HG03575 (cell line): ENCODE measurements around the gene TKFC.

Source experiments
- ATAC-seq: cut with Tn5 transposase; IDR thresholded peaks from one replicate; pipeline ENCODE4 v1.9.1; 2021; ENCODE audit not compliant: unreplicated experiment, insufficient number of reproducible peaks, low FRiP score; ENCODE audit errors: extremely low read depth

Gene TKFC

DNA sequence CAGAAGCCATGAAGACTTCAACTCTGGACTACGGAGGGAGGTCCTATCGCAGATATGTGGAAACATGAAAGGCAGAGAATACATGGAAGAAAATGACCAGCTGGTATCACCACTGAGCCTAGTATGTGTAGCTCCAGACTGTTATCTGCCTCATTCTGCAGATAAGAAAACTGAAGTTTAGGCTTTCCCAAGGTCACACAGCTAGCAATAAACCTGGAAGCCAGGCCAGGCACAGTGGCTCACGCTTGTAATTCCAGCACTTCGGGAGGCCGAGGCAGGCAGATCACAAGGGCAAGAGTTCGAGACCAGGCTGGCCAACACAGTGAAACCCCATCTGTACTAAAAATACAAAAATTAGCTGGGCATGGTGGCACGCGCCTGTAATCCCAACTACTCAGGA is 22.3 kb upstream of the TKFC start:
- ATAC-seq, result no peak

DNA sequence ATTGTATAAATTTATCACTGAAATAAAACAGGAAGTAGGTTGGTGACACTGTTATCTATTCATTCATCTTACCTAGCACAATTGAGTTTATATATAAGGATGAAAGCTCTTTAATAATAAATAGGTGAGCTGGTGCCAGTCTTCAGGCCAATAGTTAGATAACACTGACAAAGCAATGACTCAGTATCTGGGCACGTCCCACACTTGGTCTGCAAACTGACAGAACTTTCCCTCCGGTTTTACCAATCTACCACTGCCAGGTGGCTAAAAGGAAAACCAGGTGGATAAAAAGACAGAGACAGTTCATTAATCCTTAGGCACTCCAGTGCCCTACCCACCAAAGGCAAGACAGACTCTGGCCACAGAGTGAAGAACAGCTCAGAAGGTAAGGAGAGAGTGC is 17.8 kb upstream of the TKFC start:
- ATAC-seq, result no peak

DNA sequence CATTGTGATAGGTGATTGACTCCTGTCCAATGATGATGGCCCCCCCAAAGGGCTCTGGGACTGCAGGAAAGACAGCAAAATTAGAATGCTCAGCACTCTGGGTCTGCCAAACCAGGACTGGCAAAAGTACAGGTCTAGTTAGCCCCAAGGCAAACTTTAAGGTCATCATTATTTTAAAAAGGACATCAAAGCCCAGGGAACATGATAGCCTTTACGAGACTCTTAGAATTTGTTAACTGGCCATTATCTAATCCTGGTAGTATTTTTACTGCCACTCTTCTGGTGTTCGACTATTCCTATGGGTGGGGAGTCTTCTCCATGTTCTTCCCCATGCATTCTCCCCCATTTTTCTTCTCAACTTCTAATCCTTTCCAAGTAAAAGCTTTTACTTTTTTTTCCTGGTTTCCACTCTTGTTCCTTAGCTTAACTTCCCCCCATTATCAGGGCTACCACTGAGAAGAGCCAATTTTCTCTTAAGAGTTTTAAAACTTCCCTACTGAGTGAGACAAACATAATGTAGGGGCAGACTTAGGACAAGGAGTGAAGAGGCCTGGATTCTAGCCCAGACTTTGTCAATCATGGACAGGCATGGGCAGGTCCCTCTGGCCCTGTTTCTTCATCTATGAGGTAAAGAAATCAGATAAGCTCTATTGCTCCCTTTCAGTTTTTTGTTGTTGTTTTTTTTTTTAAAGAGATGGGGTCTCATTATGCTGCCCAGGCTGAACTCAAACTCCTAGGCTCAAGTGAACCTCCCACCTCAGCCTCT is 7.2 kb upstream of the TKFC start:
- no peak for ATAC-seq

DNA sequence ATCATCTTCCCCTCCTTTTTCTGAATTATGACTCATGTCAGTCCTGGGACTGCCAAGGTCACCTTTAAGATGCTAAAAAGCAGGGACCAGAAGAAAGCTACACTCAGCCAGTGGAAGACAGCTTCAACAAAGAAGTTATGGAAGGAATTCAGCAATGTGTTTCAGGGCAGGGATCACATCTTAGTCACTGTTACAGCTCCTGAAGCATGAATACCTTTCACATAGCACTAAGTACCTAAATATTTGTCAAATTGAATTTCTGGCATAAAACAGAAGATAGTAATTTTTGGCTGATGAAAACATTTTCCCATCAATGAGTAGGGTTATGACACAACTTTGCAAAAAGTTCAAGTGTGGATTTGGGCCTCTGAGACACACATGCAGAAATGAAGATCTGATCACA is 5.4 kb upstream of the TKFC start:
- ATAC-seq, result no peak

DNA sequence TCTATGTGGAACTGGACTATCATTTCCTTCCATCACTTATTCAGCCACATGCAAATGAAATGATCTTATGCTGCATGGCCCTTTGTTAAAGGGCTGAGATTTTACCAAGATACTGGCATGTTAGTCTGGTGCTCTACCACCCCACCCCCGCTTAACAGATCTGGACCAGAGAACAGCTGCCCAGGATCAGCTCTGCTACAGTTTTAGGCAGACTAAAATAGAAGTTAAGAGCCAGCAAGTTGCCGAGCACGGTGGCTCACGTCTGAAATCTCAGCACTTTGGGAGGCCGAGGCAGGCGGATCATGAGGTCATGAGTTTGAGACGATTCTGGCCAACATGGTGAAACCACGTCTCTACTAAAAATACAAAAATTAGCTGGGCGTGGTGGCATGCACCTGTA is 4.7 kb upstream of the TKFC start:
- no peak for ATAC-seq

DNA sequence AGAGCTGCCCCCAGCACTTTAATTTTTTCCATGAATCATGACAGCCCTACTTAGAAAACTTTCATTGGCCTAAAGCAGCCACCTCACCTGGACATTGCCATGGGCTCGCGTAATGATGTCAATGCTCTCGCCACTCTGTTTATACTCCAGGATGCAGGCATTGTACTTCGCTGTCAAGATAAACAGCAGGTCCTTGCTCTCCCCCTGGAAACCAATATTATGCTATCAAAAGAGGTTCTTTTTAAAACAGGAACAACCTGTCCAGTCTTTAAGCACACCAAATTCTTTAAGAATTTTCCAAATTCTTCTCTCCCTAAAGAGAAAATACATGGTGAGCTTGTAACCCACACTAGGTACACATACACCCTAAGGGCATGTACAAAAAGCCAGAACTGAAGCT is 3.2 kb upstream of the TKFC start:
- no peak for ATAC-seq

DNA sequence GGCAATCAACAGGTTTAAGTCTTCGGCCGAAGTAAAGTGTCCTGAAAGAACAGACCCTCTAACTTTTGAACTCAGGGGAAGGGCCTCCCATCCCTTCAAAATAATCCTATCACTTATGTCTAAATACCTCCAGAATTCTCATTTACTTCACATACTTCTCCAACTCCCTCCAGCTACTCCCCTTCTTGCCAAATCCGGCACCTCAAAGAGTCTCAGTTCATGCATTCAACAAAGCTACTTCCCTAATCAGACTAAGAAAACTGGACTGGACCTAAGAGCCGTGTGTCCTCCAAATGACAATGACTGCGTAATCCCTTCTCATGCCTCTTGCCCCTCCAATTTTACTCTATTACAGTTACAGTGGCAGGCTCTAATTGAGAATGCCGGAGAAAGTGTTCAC is 1.4 kb upstream of the TKFC start:
- ATAC-seq, result no peak

DNA sequence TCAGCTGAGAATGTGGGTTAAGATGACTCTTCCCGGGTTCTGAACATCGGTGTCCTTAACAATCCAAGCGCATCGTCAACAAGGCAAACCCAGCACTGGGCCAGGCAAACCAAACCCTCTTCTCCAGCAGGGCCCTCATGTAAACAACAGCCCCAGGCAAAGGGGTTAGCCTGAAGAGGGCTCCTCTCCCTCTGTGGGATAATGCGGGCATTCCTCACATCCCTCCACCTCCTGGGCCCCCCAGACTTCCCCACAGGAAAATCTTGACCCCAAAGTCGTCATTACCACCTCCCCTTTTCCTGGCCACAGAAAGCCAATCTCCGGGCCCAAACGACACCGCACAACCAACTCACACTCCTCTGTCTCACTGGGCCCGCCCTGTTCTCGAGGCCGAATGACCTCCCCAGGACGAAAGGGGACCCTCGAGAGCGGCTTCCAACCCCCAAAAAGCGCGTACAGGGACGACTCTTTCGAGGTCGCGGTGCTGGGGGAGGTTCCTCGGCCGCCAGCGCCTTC is 689 bp upstream of the TKFC start:
- no peak for ATAC-seq

DNA sequence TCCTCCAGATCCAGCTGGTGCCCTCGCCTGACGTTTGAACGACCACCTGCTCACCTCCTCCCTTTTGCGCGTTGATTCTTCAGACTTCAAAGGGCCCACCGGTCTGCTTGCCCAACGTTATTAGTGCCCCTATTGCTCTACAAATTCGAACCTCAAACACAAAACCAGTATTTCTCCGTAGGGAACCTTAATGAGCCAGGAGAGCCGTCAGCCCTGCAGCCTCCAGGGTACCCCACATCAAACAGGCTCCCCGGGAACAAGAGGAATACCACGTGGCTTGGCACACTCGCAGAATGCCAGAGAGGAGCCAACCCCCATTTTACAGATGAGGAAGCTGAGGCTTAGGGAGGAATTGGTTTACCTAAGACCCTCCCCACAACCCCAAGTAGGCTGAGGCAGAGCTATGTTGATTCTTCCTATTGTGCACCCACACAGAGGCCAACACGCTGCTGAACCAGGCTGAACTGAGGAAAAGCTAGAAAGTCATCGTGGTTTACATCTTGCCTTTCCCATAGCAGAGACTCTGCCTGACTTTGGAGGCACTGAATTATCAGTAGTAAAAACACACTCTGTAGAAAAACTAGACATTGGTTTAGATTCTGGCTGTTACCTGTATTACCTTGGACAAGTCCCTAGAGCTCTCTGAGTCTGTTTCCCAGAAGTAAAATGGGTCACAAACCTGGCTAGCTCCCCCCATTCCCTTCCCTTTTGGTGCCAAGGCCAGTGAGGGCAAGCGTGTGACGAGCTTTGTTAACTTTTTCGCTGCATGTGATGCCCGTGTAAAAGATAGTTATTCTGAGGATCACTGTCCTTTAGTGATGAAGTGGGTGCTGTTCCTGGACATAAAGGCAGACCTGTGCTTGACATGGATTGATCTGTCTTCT is 764 bp downstream of the TKFC start:
- ATAC-seq, result no peak

DNA sequence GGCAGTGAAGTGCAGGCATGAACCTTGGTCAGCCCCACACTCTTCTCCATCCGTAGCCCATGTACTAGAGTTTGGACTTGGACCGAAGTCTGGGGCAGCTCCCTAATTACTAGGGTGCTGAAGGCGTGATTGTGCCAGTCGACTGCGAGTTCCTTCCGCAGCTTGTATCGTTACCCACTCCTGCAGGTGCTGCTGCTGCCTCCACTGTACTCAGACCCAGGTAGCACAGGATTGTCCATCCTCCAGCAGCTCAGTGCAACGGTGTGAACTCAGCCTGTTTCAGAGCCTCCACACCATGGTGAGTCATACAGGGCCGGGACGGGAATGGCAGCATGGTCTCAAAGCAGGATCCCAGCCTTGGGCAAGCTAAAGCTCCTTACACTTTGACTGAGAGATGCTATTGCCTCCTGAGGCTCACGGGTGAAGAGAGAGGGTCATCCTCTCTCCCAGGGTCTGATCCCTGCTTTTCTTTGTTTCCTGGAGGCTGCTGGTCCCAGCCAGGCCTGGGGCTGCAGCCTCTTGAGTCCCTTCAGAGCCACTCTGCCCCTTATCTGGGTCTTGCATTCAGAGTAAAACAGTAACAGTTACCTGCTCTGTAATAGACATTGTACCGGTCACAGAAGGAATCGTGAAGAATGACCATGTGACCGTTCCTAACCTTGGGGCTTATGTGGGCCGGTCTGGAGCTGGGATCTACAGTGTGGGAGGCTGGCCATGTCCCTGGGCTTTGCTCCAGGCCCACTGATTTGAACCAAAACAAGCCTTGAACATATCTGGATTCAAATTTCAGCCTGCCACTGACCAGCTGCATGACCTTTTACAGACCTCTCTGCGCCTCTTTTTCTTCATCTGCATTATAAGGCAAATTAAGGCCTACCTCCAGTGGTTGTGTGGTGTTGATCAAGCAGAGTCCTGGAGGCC is 1.7 kb downstream of the TKFC start:
- ATAC-seq, result no peak

DNA sequence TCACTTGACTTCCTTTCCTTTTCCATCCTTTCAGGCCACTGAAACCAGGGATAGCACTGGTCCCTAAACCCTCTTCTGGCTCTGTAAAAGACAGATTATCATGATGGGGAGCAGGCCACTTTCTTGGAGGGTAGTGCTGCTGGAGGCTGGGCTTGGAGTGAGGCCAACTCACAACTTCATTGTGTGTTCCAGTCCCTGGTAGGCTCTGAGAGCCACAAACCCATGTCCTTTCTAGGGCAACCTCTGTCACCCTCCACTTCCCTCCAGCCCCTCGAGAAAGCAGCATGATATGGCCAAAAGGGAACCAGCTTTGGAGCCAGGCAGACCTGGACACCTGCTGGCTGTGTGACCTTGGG is 2.3 kb downstream of the TKFC start:
- no peak for ATAC-seq

DNA sequence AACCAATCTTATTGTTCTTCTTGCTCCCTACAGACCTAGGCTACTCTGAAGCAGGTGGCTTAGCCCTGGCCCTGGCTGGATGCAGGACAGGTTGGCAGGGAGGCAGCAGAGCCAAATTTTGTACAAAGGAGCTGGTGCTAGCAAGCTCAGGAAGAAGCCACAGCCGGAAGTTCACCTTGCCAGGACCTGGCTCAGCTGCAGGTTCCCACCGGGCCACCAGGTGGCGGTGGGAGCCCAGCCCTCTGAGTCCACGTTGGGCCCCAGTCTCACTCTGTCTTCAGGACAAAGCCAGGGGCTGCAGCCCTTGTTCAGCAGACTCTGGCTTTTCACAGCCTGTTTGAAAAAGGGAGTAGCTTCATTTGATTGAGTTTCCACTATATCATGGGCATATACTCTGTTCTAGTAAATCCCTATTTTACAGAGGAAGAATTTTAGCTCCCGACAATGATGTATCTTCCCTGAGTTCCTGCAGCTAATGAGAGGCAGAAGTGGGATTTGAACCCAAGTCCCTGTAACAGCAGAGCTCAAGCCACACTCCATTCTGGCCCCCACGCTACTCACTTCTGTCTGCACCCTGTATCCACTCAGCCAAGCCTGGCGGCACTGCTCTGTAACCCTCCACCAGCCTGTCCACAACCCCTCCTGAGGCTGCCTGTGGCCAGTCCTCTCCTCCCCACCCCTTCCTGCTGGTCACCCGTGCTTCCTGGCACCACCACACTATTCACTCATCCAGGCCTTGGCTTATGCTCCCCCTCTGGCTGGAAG is 3.3 kb downstream of the TKFC start:
- no peak for ATAC-seq

DNA sequence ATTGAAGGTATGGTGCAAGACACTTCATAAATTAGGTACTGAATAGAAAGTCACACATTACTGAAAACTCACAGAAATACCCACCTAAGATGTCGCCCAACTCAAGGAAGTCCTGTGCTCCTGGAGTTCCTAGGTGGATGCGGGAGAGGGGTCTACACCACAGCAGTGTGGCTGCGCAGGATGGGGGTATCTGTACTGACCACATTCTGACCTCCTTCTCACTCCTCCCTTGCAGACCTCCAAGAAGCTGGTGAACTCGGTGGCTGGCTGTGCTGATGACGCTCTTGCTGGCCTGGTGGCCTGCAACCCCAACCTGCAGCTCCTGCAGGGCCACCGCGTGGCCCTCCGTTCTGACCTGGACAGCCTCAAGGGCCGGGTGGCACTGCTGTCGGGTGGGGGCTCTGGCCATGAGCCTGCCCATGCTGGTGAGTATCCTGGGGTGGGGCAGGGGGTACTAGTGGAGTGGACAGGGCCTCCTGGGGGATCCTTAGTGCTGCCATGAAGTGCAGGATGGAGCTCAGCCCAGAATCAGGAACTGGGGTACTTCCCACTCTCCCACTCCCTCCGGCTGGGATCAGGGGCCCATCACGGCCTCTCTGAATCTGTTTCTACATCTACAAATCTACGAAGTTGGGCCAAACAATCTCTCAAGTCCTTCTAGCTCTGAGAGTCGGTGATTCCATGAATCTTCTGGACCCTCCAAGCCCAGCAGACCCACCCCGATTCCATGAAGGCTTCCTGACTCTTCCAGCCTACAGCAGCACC is 4.9 kb downstream of the TKFC start:
- no peak for ATAC-seq

DNA sequence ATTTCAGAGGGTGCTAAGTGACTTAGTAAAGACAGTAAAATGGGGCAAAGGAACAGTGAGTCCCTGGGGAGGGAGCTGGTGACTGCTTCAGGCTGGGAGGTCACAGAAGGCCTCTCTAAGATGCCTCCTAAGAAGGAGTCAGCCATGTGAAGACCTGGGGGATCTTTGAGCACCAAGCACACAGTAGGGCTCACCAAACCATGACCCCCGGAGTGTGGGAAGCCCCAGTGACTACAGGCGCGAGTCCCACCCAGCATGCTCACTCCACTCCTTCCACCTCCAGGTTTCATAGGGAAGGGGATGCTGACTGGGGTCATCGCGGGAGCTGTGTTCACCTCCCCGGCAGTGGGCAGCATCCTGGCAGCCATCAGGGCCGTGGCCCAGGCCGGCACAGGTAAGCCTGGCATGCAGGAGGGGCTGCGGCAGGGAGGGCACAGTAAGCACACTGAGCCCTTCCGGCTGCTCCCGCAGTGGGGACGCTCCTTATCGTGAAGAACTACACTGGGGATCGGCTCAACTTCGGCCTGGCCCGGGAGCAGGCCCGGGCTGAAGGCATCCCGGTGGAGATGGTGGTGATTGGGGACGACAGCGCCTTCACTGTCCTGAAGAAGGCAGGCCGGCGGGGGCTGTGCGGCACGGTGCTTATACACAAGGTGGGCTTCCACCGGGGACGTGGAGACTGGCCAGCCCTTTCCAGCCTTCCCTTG is 5.9 kb downstream of the TKFC start:
- no peak for ATAC-seq

DNA sequence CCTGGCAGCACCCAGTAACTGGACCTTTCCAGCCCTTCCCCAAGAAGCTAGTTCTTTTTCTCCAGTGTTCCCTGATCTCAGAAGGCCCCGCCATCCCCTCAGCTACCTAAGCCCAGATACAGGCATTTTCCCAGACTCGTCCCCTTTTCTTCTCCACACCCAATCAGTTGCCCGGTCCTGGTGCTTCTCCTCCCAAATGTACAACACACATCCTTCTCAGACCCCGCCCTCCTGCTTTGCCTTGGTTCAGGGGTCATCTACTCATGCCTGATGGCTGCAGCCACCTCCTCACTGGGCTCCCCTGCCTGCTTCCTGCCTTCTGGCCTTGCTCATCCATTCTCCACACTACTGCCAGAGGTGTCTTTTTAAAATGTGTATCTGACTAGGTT is 6.5 kb downstream of the TKFC start:
- ATAC-seq, result no peak

DNA sequence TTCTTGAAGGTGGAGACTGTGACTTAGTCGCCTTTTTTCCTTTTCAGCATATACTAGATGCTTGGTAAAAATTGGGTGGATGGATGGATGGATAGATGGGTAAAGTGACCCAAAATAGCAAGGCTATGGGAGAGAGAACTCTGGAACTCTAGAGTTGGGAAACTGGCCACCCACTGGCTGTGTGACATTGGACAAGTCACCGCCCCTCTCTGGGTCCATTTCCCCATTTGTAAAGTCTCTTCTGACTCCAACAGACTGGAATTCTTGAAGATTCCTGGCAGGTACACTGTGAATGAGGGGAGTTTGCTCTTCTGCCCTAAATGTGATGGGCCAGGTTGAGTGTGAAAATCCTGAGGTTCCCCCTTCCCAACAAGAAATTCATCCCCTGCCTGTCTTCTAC is 8.0 kb downstream of the TKFC start:
- ATAC-seq, result no peak

DNA sequence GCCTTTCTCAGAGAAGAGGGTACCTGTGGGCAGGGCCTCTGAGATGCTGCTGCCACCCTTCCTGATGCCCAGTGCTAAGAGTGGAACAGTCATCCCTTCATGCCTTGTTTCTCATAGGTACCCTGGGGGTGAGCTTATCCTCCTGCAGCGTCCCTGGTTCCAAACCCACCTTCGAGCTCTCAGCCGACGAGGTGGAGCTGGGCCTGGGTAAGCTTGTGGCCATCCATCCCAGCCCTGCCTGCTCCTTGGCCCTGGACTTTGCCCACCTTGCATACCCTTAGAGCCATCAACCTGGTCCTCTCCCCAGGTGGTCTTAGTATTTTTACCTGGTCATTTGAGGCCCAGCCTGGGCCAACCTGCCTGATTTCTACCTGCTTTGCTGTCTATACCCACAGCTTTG is 8.7 kb downstream of the TKFC start:
- ATAC-seq, result no peak
